A549 (cell line): ENCODE measurements around the gene DISP1. TPM values are rescaled to one million over a fixed set of nuclear protein-coding genes. Genes with fewer than 3 reads are reported as not detected.

Experiments
- ATAC-seq, 2 experiments: fragments of 200-7000 bp in 1 of 2; fragments of >200 bp in 1 of 2; cut with Nextera tagmentation in 1 of 2; cut with Tn5 transposase in 1 of 2; 3 replicates each; pipeline versions ENCODE4 v1.8.0 to v1.9.1; 2018 to 2020; ENCODE audit warnings: mild to moderate bottlenecking in 1 of 2, moderate library complexity in 1 of 2
- CTCF ChIA-PET: fragments of 300-600 bp; sonication (Branson Sonifier 250); formaldehyde crosslinking; extraction: SDS; loops from one replicate; lab custom pipeline; 2021; ENCODE audit warnings: antibody characterized with exemption, inconsistent platforms; lab: Yijun Ruan, JAX
- POLR2A ChIA-PET: fragments of 350-600 bp; formaldehyde crosslinking; extraction: SDS; loops from one replicate; lab custom pipeline; 2021; ENCODE audit warnings: antibody characterized with exemption, inconsistent platforms; lab: Yijun Ruan, JAX
- DNase-seq, 2 experiments: peaks; one replicate each; pipeline versions ENCODE4 v3.0.0 to v3.0.0-alpha.2; 2011 to 2016; ENCODE audit warnings: low read depth in 1 of 2, low spot score in 1 of 2
- FAIRE-seq: peaks from 2 replicates; lab custom pipeline; 2011; peaks lifted over from hg19 to GRCh38; lab: Jason Lieb, UNC
- H3K27ac ChIP-seq, 2 experiments: fragments of >200 bp; sonication (Bioruptor Twin); formaldehyde crosslinking; 3 replicates each; pipeline ENCODE4 v1.5.1; 2016 to 2017
- H3K4me1 ChIP-seq: fragments of >200 bp; sonication (Bioruptor Twin); formaldehyde crosslinking; 3 replicates; pipeline ENCODE4 v1.6.1; 2016
- H3K4me2 ChIP-seq: fragments of >200 bp; sonication (Bioruptor Twin); formaldehyde crosslinking; 3 replicates; pipeline ENCODE4 v1.6.1; 2016
- H3K4me3 ChIP-seq: fragments of >200 bp; sonication (Bioruptor Twin); formaldehyde crosslinking; 3 replicates; pipeline ENCODE4 v1.5.1; 2016
- H3K9me3 ChIP-seq: fragments of >200 bp; sonication (Bioruptor Twin); formaldehyde crosslinking; 3 replicates; pipeline ENCODE4 v1.6.1; 2016
- BCL3 ChIP-seq: fragments of >200 bp; sonication (Bioruptor Twin); formaldehyde crosslinking; IDR thresholded peaks from 3 replicates; pipeline ENCODE4 v1.6.1; 2016
- CBX2 ChIP-seq: fragments of 200-600 bp; sonication (generic); IDR thresholded peaks from 2 replicates; pipeline ENCODE4 v1.6.1; 2016; ENCODE audit warnings: low read depth, mild to moderate bottlenecking, borderline replicate concordance
- CHD2 ChIP-seq: fragments of 150-350 bp; IDR thresholded peaks from 2 replicates; pipeline ENCODE4 v1.6.1; 2014; ENCODE audit warnings: low read length; ENCODE audit not compliant: partially characterized antibody
- CHD4 ChIP-seq: fragments of 200-600 bp; sonication (generic); IDR thresholded peaks from 2 replicates; pipeline ENCODE4 v1.6.1; 2016; ENCODE audit warnings: antibody characterized with exemption, mild to moderate bottlenecking, borderline replicate concordance
- EHF ChIP-seq: fragments of 250-450 bp; sonication (Bioruptor Pico); IDR thresholded peaks from 2 replicates; pipeline ENCODE4 v1.5.0; 2020; ENCODE audit warnings: mild to moderate bottlenecking
- EHMT2 ChIP-seq: fragments of 200-600 bp; sonication (generic); IDR thresholded peaks from 2 replicates; pipeline ENCODE4 v1.6.1; 2016; ENCODE audit warnings: antibody characterized with exemption, low read depth, mild to moderate bottlenecking, moderate library complexity
- HES2 ChIP-seq: fragments of >200 bp; sonication (Bioruptor Twin); formaldehyde crosslinking; IDR thresholded peaks from 2 replicates; pipeline ENCODE4 v1.6.1; 2016
- HEYL ChIP-seq: fragments of 250-450 bp; sonication (Bioruptor Pico); IDR thresholded peaks from 2 replicates; pipeline ENCODE4 v1.8.0; 2021; ENCODE audit warnings: mild to moderate bottlenecking, moderate library complexity
- HMGXB4 ChIP-seq: fragments of 250-450 bp; sonication (Bioruptor Pico); IDR thresholded peaks from 2 replicates; pipeline ENCODE4 v1.5.0; 2021; ENCODE audit warnings: mild to moderate bottlenecking, moderate library complexity, borderline replicate concordance
- HOXB13 ChIP-seq: fragments of 250-450 bp; sonication (Bioruptor Pico); IDR thresholded peaks from 2 replicates; pipeline ENCODE4 v1.5.0; 2020; ENCODE audit warnings: low read depth, mild to moderate bottlenecking, moderate library complexity
- HOXB5 ChIP-seq: fragments of 250-450 bp; sonication (Bioruptor Pico); IDR thresholded peaks from 2 replicates; pipeline ENCODE4 v1.5.0; 2020; ENCODE audit warnings: mild to moderate bottlenecking, moderate library complexity
- JUN ChIP-seq, 2 experiments: fragments of >200 bp; sonication (Bioruptor Twin); formaldehyde crosslinking; IDR thresholded peaks; 2 replicates in 1 of 2; 3 replicates in 1 of 2; pipeline ENCODE4 v1.6.1; 2016 to 2017
- JUNB ChIP-seq: fragments of >200 bp; sonication (Bioruptor Twin); formaldehyde crosslinking; IDR thresholded peaks from 2 replicates; pipeline ENCODE4 v1.6.1; 2016
- KDM5A ChIP-seq: fragments of 200-600 bp; sonication (generic); IDR thresholded peaks from 2 replicates; pipeline ENCODE4 v1.6.1; 2016; ENCODE audit warnings: antibody characterized with exemption, mild to moderate bottlenecking
- MAFK ChIP-seq: fragments of 450-650 bp; IDR thresholded peaks from 2 replicates; pipeline ENCODE4 v1.6.1; 2014; ENCODE audit not compliant: partially characterized antibody
- MYC ChIP-seq: IDR thresholded peaks from 2 replicates; pipeline ENCODE4 v1.6.1; 2012; ENCODE audit warnings: mild to moderate bottlenecking, inconsistent platforms, low read length, improper control_type of control experiment, borderline replicate concordance
- NFE2L2 ChIP-seq: fragments of 150-350 bp; conservative IDR thresholded peaks from 2 replicates; pipeline ENCODE4 v1.6.1; 2014; ENCODE audit warnings: low read length
- POLR2A ChIP-seq: IDR thresholded peaks from 2 replicates; pipeline ENCODE4 v1.6.1; 2012; ENCODE audit warnings: mild to moderate bottlenecking, low read length
- POLR2AphosphoS2 ChIP-seq: conservative IDR thresholded peaks from 2 replicates; pipeline ENCODE4 v1.6.1; 2012; ENCODE audit warnings: low read length, improper control_type of control experiment, inconsistent platforms
- RARB ChIP-seq: fragments of 250-450 bp; sonication (Bioruptor Pico); IDR thresholded peaks from 2 replicates; pipeline ENCODE4 v1.8.0; 2021; ENCODE audit warnings: mild to moderate bottlenecking, moderate library complexity
- RFX5 ChIP-seq: fragments of 450-650 bp; IDR thresholded peaks from 2 replicates; pipeline ENCODE4 v1.7.1; 2014; ENCODE audit warnings: antibody characterized with exemption, mild to moderate bottlenecking, moderate library complexity
- SMC3 ChIP-seq: fragments of >200 bp; sonication (Bioruptor Twin); formaldehyde crosslinking; IDR thresholded peaks from 3 replicates; pipeline ENCODE4 v1.6.1; 2018; ENCODE audit warnings: inconsistent platforms
- SREBF2 ChIP-seq: fragments of 450-650 bp; IDR thresholded peaks from 2 replicates; pipeline ENCODE4 v1.6.1; 2014; ENCODE audit warnings: mild to moderate bottlenecking, moderate library complexity
- ZNF302 ChIP-seq: fragments of 250-450 bp; sonication (Bioruptor Pico); IDR thresholded peaks from 2 replicates; pipeline ENCODE4 v1.9.0; 2021; ENCODE audit warnings: inconsistent platforms, mild to moderate bottlenecking, moderate library complexity
- WGBS: methylation state at CpG from one replicate; pipeline ENCODE4 v1.1.6; 2017; ENCODE audit errors: missing lambda C conversion rate; 5-methylcytosine and 5-hydroxymethylcytosine counted together
- polyA plus RNA-seq, 4 experiments: library from polyadenylated mRNA; depleted of rRNA in 3 of 4; stranded (reverse); fragments of >200 nt; fragmentation: RNase III in 1 of 4; extraction: RNeasy Plus Mini Kit Qiagen cat#74134 plus additional on column Dnase treatment in 1 of 4; gene quantifications; 2 replicates in 3 of 4; 3 replicates in 1 of 4; pipeline ENCODE4 v1.2.3, GENCODE V29; 2011 to 2017
- TF ChIP-seq, protein P1 (sequence below): fragments of 150-350 bp; IDR thresholded peaks from 2 replicates; pipeline ENCODE4 v1.6.1; 2014; ENCODE audit warnings: low read depth, mild to moderate bottlenecking, low read length

The DISP1 gene
- polyA plus RNA-seq, 2 of the 4 experiments (the other 2 are of a cell fraction): 1.2 to 5.1 TPM

DNA sequence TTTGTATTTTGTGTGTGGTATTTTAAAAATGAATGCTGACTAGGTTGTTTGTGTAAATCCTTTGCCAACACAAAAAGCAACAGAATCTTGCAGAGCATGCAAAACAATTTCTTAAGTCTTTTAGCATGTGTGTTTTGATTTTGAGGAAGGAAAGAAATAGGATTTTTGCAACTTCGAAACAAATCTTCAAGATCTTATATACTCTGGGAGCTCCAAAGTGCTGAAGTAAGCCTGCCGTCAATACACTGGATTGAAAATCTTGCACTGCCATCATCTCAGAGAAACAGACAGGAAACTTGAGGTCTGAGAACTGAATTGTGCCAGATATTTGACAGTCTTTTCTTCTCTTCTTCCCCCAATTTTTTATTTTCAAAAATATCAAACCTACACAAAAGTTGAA, 29.3 kb upstream of the DISP1 start:
- Histone ChIP-seq H3K27ac (no peak overlapping the region), H3K9me3 (no peaks in the 10 kb centered on the region), H3K4me1 (peaks cover 5% of the 10 kb centered on the region; the same call in 1 of the 3 replicates), H3K4me3 (no peak overlapping the region), H3K4me2 (no peak overlapping the region)
- ChIA-PET CTCF (interaction anchor here (1.4 kb wide), 1 partner anchor 14 kb away, joined by 3 read pairs; no protein-coding TSS in a partner anchor), POLR2A (no interaction called here)
- DNase-seq (no peak), FAIRE-seq (no peak), ATAC-seq (no peak)
- TF ChIP-seq SMC3 (no peak), MAFK (peak; percentile 16)
- WGBS: 68% methylated on average over 2 of the region's 2 CpGs

DNA sequence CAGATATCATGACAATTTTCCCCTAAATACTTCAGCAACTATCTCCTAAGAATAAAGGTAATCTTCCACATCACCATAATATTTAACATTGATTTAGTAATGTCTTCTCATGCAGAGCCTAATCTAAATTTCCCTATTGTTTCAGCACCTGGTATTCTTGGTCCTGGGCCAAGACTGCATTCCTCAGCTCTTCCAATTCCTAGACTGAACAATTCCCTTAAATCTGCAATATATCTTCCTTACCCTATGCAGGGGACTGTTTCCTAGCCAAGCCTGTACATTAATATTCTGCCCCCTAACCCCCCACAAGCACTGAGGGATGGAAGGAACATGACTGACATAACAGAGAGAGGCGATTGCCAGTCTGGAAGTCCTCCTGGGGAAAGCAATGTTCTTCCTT, 28.7 kb upstream of the DISP1 start:
- FAIRE-seq: no peak
- DNase-seq: no peak
- ATAC-seq: no peak
- H3K9me3 ChIP-seq: no peaks in the 10 kb centered on the region
- H3K4me1 ChIP-seq: peaks cover 5% of the 10 kb centered on the region; the same call in 1 of the 3 replicates
- no peak overlapping the region for H3K4me2 ChIP-seq
- POLR2A ChIA-PET: no interaction called here
- WGBS: 61% methylated on average over 1 of the region's 1 CpG
- TF ChIP-seq NFE2L2 (no peak), RFX5 (no peak), ZNF302 (CRISPR knock-in tag) (no peak), HES2 (no peak), HOXB13 (no peak), MYC (no peak), CHD2 (no peak), RARB (no peak), CBX2 (no peak), SREBF2 (no peak)
- TF ChIP-seq, protein P1, sequence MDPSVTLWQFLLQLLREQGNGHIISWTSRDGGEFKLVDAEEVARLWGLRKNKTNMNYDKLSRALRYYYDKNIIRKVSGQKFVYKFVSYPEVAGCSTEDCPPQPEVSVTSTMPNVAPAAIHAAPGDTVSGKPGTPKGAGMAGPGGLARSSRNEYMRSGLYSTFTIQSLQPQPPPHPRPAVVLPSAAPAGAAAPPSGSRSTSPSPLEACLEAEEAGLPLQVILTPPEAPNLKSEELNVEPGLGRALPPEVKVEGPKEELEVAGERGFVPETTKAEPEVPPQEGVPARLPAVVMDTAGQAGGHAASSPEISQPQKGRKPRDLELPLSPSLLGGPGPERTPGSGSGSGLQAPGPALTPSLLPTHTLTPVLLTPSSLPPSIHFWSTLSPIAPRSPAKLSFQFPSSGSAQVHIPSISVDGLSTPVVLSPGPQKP: no peak
- H3K4me3 ChIP-seq: no peak overlapping the region
- CTCF ChIA-PET: no interaction called here
- no peak overlapping the region for H3K27ac ChIP-seq

DNA sequence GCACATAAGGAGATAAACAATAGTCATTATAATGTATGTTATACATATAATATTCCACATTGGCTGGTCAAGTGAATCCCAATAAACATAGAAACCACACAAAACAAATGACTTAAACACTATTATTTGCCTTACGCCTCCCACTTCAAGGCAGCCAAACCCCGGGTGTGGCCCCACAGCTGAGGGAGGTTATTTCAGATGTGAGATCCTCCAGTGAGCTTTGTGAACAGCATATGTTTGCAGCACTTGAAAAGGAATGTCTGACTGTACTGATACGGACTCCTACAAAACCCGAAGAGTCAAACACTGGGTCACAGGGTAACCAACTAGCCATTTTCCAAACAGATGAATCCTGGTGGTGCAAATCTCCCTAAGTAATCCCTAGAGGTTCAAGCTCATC, 27.1 kb upstream of the DISP1 start:
- ATAC-seq (no peak), DNase-seq (no peak), FAIRE-seq (no peak)
- 59% methylated on average over 4 of the region's 4 CpGs for WGBS
- H3K9me3 ChIP-seq: no peaks in the 10 kb centered on the region
- CTCF ChIA-PET: interaction anchor here (0.7 to 2.0 kb wide), 6 partner anchors 55 to 342 kb away, joined by 3 to 11 read pairs (median 4); no protein-coding TSS in a partner anchor
- no peak overlapping the region for H3K4me2 ChIP-seq
- TF ChIP-seq HMGXB4 (CRISPR knock-in tag): no peak
- no peak for TF ChIP-seq BCL3
- no peak for TF ChIP-seq JUNB
- no peak for TF ChIP-seq JUN (IDR thresholded peaks at IDR 0.05)
- no peak for TF ChIP-seq POLR2A
- TF ChIP-seq KDM5A: no peak
- TF ChIP-seq ZNF302 (CRISPR knock-in tag): no peak
- no peak for TF ChIP-seq POLR2AphosphoS2
- no peak for TF ChIP-seq HEYL (CRISPR knock-in tag)
- TF ChIP-seq EHF (CRISPR knock-in tag): no peak
- no peak for TF ChIP-seq EHMT2
- TF ChIP-seq HOXB5 (CRISPR knock-in tag): no peak
- TF ChIP-seq CHD4: no peak
- TF ChIP-seq RARB: no peak
- TF ChIP-seq, protein P1: no peak
- no peak overlapping the region for H3K4me3 ChIP-seq
- H3K4me1 ChIP-seq: peaks cover 5% of the 10 kb centered on the region; the same call in 1 of the 3 replicates
- H3K27ac ChIP-seq: no peak overlapping the region
- POLR2A ChIA-PET: no interaction called here
